Activated naive CD4-positive, alpha-beta T cell treated with Interleukin-2 at 50 U/mL for 16 hours (primary cell): ENCODE measurements around the gene TFEB.

ENCODE experiments used
- DNase-seq: peaks from one replicate; pipeline ENCODE4 v3.0.0-alpha.2; 2020

Gene TFEB

GRCh38 chr6:41704656-41705310, 30.6 kb downstream of the TFEB start:
- DNase-seq, result no peak

GRCh38 chr6:41704028-41704427, 31.4 kb downstream of the TFEB start:
- no peak for DNase-seq

GRCh38 chr6:41702771-41703494, 32.5 kb downstream of the TFEB start:
- DNase-seq, result no peak

GRCh38 chr6:41702089-41702745, 33.2 kb downstream of the TFEB start:
- no peak for DNase-seq

GRCh38 chr6:41700463-41701347, 34.7 kb downstream of the TFEB start:
- no peak for DNase-seq

- DNase-seq, result no peak
These were observed 36.3 kb downstream of the TFEB start for GRCh38 chr6:41699063-41699462.

GRCh38 chr6:41697861-41698781, 37.3 kb downstream of the TFEB start:
- no peak for DNase-seq

- DNase-seq, result no peak
These were observed 38.6 kb downstream of the TFEB start for GRCh38 chr6:41696788-41697187.

GRCh38 chr6:41695825-41696224, 39.6 kb downstream of the TFEB start:
- DNase-seq, result no peak

GRCh38 chr6:41694815-41695526, 40.4 kb downstream of the TFEB start:
- no peak for DNase-seq

- no peak for DNase-seq
These were observed 41.8 kb downstream of the TFEB start for GRCh38 chr6:41693281-41694240.

GRCh38 chr6:41692730-41693129, 42.7 kb downstream of the TFEB start:
- DNase-seq, result no peak

GRCh38 chr6:41692080-41692675, 43.2 kb downstream of the TFEB start:
- no peak for DNase-seq

- DNase-seq, result no peak
These were observed 43.9 kb downstream of the TFEB start for GRCh38 chr6:41691426-41692079.

GRCh38 chr6:41690541-41691330, 44.7 kb downstream of the TFEB start:
- DNase-seq, result no peak

- DNase-seq, result no peak
These were observed 46.0 kb downstream of the TFEB start for GRCh38 chr6:41689171-41690008.

- DNase-seq, result no peak
These were observed 47.0 kb downstream of the TFEB start for GRCh38 chr6:41688256-41688965.
